ENCODE measurements around the gene SHANK1. TPM values are rescaled to one million over a fixed set of nuclear protein-coding genes. Genes with fewer than 3 reads are reported as not detected.
"Not testable (repeated sequence)": the region's sequence is repeated elsewhere in the genome, so short reads cannot be mapped to it uniquely, and the experiment has no call there.

Gene SHANK1
- total and polyA plus RNA-seq, 3 experiments from 2014 or later: not detected

DNA sequence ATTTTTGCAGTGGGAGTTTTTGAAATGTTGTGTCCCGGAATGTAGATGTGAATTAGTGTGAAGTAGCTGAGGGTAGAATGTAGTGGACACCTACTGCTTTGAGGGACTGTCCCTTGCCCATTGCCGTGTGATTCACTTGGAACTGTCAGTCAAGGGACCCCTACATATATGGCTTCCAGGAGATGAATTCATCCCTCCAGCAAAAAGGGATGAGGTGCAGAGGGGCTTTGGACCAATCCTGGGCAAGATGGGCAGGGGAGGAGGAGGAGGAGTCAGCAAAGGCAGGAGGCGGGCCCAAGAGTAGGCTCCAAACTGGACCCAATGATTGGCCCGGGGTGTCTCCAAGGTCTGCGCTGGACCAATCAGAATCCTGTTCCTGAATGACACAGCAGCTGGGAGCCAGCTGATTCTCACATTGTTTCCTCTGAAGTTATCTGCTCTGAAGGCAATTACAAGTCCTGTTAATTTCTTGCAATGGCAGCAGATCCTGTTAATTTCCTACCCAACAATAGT, 99.2 kb downstream of the SHANK1 start:
- H3K4me3 ChIP-seq (ENCODE audit: low read length); H3K36me3 Mint-ChIP-seq; CTCF ChIA-PET; H3K36me3 ChIP-seq (ENCODE audit: insufficient read depth, low read length); H3K27ac ChIP-seq (ENCODE audit: low read depth, low read length); H3K4me3 Mint-ChIP-seq; POLR2A ChIA-PET; DNase-seq; H3K4me1 Mint-ChIP-seq; H3K27me3 ChIP-seq (ENCODE audit: insufficient read depth, low read length, poor library complexity, severe bottlenecking); H3K9me3 ChIP-seq (ENCODE audit: low read length); H3K27ac Mint-ChIP-seq; H3K27me3 Mint-ChIP-seq; H3K4me1 ChIP-seq (ENCODE audit: insufficient read depth, low read length); H3K9me3 Mint-ChIP-seq: not testable (repeated sequence)

DNA sequence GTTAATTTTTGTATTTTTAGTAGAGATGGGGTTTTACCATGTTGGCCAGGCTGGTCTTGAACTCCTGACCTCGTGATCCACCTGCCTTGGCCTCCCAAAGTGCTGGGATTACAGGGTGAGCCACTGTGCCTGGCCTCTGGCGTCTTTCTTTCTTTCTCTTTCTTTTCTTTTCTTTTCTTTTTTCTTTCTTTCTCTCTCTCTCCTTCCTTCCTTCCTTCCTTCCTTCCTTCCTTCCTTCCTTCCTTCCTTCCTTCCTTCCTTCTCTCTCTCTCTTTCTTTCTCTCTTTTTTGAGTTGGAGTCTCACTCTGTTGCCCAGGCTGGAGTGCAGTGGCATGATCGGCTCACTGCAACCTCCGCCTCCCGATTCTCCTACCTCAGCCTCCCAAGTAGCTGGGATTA, 100.4 kb downstream of the SHANK1 start:
- H3K36me3 Mint-ChIP-seq, H3K9me3 Mint-ChIP-seq, CTCF ChIA-PET: not testable (repeated sequence)

DNA sequence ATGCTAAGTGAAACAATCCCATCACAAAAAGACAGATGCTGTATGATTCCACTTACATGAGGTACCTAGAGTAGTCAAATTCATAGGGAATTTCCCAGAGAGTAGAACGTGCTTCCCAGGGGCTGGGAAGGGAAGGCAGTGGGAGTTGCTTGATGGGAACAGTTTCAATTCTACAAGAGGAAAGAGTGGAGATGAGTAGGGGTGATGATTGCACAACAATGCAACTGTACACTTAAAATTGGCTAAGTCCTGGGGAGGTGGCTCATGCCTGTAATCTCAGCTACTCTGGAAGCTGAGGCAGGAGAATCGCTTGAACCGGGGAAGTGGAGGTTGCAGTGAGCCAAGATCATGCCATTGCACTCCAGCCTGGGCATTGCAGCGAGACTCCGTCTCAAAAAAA, 101.2 kb downstream of the SHANK1 start:
- H3K36me3 Mint-ChIP-seq; H3K27me3 Mint-ChIP-seq; POLR2A ChIA-PET; H3K27ac Mint-ChIP-seq; H3K4me3 ChIP-seq (ENCODE audit: low read length); DNase-seq; H3K9me3 ChIP-seq (ENCODE audit: low read length); H3K27ac ChIP-seq (ENCODE audit: low read depth, low read length); H3K4me3 Mint-ChIP-seq; H3K4me1 Mint-ChIP-seq; H3K4me1 ChIP-seq (ENCODE audit: insufficient read depth, low read length); H3K9me3 Mint-ChIP-seq; CTCF ChIA-PET; H3K36me3 ChIP-seq (ENCODE audit: insufficient read depth, low read length); H3K27me3 ChIP-seq (ENCODE audit: insufficient read depth, low read length, poor library complexity, severe bottlenecking): not testable (repeated sequence)

More for the DNA sequence above, 100.4 kb downstream of the SHANK1 start:
- H3K4me3 Mint-ChIP-seq; H3K36me3 ChIP-seq (ENCODE audit: insufficient read depth, low read length); H3K4me1 ChIP-seq (ENCODE audit: insufficient read depth, low read length); H3K4me1 Mint-ChIP-seq; DNase-seq; H3K4me3 ChIP-seq (ENCODE audit: low read length); H3K27ac ChIP-seq (ENCODE audit: low read depth, low read length); H3K27me3 Mint-ChIP-seq; H3K27me3 ChIP-seq (ENCODE audit: insufficient read depth, low read length, poor library complexity, severe bottlenecking); H3K27ac Mint-ChIP-seq; POLR2A ChIA-PET; H3K9me3 ChIP-seq (ENCODE audit: low read length): not testable (repeated sequence)

DNA sequence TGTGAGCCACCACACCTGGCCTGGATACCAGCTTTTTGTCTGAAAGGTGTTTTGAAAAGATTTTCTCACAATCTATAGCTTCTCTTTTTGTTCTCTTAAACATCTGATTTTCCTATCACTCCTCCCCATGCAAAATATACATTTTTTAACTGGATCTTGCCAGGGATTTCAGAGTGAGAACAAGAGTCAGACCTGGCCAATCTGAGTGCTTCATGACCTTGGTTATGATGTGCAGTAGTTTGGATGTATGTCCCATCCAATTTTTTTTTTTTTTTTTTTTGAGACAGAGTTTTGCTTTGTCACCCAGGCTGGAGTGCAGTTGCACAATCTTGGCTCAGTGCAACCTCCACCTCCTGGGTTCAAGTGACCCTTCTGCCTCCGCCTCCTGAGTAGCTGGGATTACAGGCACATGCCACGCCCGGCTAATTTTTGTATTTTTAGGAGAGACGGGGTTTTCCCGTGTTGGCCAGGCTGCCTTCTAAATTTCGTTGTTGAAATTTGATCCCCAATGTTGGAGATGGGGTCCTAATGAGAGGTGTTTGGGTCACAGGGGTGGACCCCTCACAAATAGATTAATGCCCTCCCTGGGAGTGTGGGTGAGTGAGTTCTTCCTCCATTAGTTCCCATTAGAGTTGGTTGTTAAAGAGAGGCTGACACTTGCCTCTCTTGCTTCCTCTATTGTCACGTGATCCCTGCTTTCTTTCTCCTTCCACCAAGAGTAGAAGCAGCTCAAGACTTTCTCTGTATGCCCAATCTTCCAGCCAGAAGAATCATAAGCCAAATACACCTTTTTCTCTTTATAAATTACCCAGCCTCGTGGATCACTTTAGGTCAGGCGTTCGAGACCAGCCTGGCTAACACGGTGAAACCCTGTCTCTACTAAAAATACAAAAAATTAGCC, 106.8 kb downstream of the SHANK1 start:
- DNase-seq; H3K9me3 ChIP-seq (ENCODE audit: low read length); H3K27ac ChIP-seq (ENCODE audit: low read depth, low read length); H3K4me3 ChIP-seq (ENCODE audit: low read length); H3K4me1 ChIP-seq (ENCODE audit: insufficient read depth, low read length); POLR2A ChIA-PET; H3K27ac Mint-ChIP-seq; H3K9me3 Mint-ChIP-seq; CTCF ChIA-PET; H3K4me1 Mint-ChIP-seq; H3K36me3 Mint-ChIP-seq; H3K27me3 ChIP-seq (ENCODE audit: insufficient read depth, low read length, poor library complexity, severe bottlenecking); H3K36me3 ChIP-seq (ENCODE audit: insufficient read depth, low read length); H3K4me3 Mint-ChIP-seq: not testable (repeated sequence)
- H3K27me3 Mint-ChIP-seq: peaks cover 20 to 24% of the 10 kb centered on the region in 2 donors

Other genes with a start within 250 kb of the SHANK1 start
- 10 to 100 TPM; 74.7 to 74.8 TPM for gene EMC10, start 243.3 kb downstream of the SHANK1 start, total RNA-seq
- 11.4 TPM for gene EMC10, start 243.3 kb downstream of the SHANK1 start, polyA plus RNA-seq
- gene GARIN5A, start 243.0 kb downstream of the SHANK1 start, total RNA-seq: under 1 TPM; 0.57 to 0.97 TPM
- 0.33 TPM for gene GARIN5A, start 243.0 kb downstream of the SHANK1 start, polyA plus RNA-seq
- gene JOSD2, start 208.6 kb downstream of the SHANK1 start, total RNA-seq: 10 to 100 TPM; 47.4 to 50.9 TPM
- gene JOSD2, start 208.6 kb downstream of the SHANK1 start, polyA plus RNA-seq: 28.4 TPM
- not detected for gene ASPDH, start 205.9 kb downstream of the SHANK1 start, total RNA-seq
- gene ASPDH, start 205.9 kb downstream of the SHANK1 start, polyA plus RNA-seq: not detected
- gene LRRC4B, start 151.4 kb downstream of the SHANK1 start, total RNA-seq: not detected
- gene LRRC4B, start 151.4 kb downstream of the SHANK1 start, polyA plus RNA-seq: not detected
- gene SYT3, start 79.9 kb downstream of the SHANK1 start, total RNA-seq: under 1 TPM; 0.11 to 0.24 TPM
- 0.09 TPM for gene SYT3, start 79.9 kb downstream of the SHANK1 start, polyA plus RNA-seq
- not detected for gene C19orf81, start 70.4 kb downstream of the SHANK1 start, total RNA-seq
- gene C19orf81, start 70.4 kb downstream of the SHANK1 start, polyA plus RNA-seq: not detected
- gene CLEC11A, start 3.6 kb upstream of the SHANK1 start, total RNA-seq: under 1 TPM; 0.31 to 0.53 TPM
- gene CLEC11A, start 3.6 kb upstream of the SHANK1 start, polyA plus RNA-seq: 1.9 TPM
- gene GPR32, start 50.7 kb upstream of the SHANK1 start, total RNA-seq: not detected
- not detected for gene GPR32, start 50.7 kb upstream of the SHANK1 start, polyA plus RNA-seq
- not detected for gene ACP4, start 70.6 kb upstream of the SHANK1 start, total RNA-seq
- gene ACP4, start 70.6 kb upstream of the SHANK1 start, polyA plus RNA-seq: not detected
- under 1 TPM; 0.27 to 0.39 TPM for gene KLK1, start 104.0 kb upstream of the SHANK1 start, total RNA-seq
- gene KLK1, start 104.0 kb upstream of the SHANK1 start, polyA plus RNA-seq: not detected
- gene KLK15, start 113.8 kb upstream of the SHANK1 start, total RNA-seq: not detected
- not detected for gene KLK15, start 113.8 kb upstream of the SHANK1 start, polyA plus RNA-seq
- not detected for gene KLK3, start 135.1 kb upstream of the SHANK1 start, total RNA-seq
- gene KLK3, start 135.1 kb upstream of the SHANK1 start, polyA plus RNA-seq: not detected
- not detected for gene KLK2, start 153.6 kb upstream of the SHANK1 start, total RNA-seq
- not detected for gene KLK2, start 153.6 kb upstream of the SHANK1 start, polyA plus RNA-seq
- not detected for gene KLK4, start 191.6 kb upstream of the SHANK1 start, total RNA-seq
- not detected for gene KLK4, start 191.6 kb upstream of the SHANK1 start, polyA plus RNA-seq
- gene KLK5, start 233.2 kb upstream of the SHANK1 start, total RNA-seq: not detected
- gene KLK5, start 233.2 kb upstream of the SHANK1 start, polyA plus RNA-seq: not detected
- not detected for gene KLK6, start 249.8 kb upstream of the SHANK1 start, total RNA-seq
- gene KLK6, start 249.8 kb upstream of the SHANK1 start, polyA plus RNA-seq: not detected

Data from CD8-positive, alpha-beta memory T cell (primary cell).